GM23338 (cell line): ENCODE measurements around the gene MSH3.

ENCODE experiments used
- CREB1 ChIP-seq: fragments of 250-450 bp; sonication (Bioruptor Pico); IDR thresholded peaks from 2 replicates; pipeline ENCODE4 v1.5.0; 2020; ENCODE audit warnings: low read depth, mild to moderate bottlenecking, moderate library complexity
- CTCF ChIP-seq, 2 experiments: fragments of 200-600 bp in 1 of 2; sonication (generic) in 1 of 2; conservative IDR thresholded peaks; 2 replicates each; pipeline versions ENCODE4 v1.5.1 to v1.6.1; 2016 to 2017; ENCODE audit warnings: antibody characterized with exemption in 2 of 2, low read depth in 2 of 2, mild to moderate bottlenecking in 2 of 2, moderate library complexity in 1 of 2
- EZH2 ChIP-seq: fragments of 200-600 bp; sonication (generic); IDR thresholded peaks from one replicate; pipeline ENCODE4 v1.8.0; 2017; ENCODE audit warnings: antibody characterized with exemption, mild to moderate bottlenecking, low read depth; ENCODE audit not compliant: unreplicated experiment
- EZH2phosphoT487 ChIP-seq: fragments of 200-600 bp; sonication (generic); IDR thresholded peaks from one replicate; pipeline ENCODE4 v1.8.1; 2018; ENCODE audit warnings: antibody characterized with exemption; ENCODE audit not compliant: unreplicated experiment
- JUNB ChIP-seq: IDR thresholded peaks from one replicate; pipeline ENCODE4 v1.6.1; 2016; ENCODE audit warnings: antibody characterized with exemption; ENCODE audit not compliant: unreplicated experiment
- POLR2AphosphoS5 ChIP-seq: IDR thresholded peaks from 2 replicates; pipeline ENCODE4 v1.6.1; 2016; ENCODE audit warnings: antibody characterized with exemption, low read depth
- REST ChIP-seq: IDR thresholded peaks from one replicate; pipeline ENCODE4 v1.6.1; 2018; ENCODE audit warnings: antibody characterized with exemption; ENCODE audit not compliant: unreplicated experiment
- STAT1 ChIP-seq: IDR thresholded peaks from one replicate; pipeline ENCODE4 v1.6.1; 2016; ENCODE audit warnings: antibody characterized with exemption; ENCODE audit not compliant: unreplicated experiment
- ZNF331 ChIP-seq: fragments of 250-450 bp; sonication (Bioruptor Pico); IDR thresholded peaks from 2 replicates; pipeline ENCODE4 v1.5.0; 2020; ENCODE audit warnings: low read depth, mild to moderate bottlenecking, moderate library complexity

GRCh38 chr5:80763873-80764647 is 109.6 kb downstream of the MSH3 start:
- TF ChIP-seq ZNF331 (CRISPR knock-in tag) (no peak), JUNB (no peak), CTCF (conservative IDR thresholded peaks at IDR 0.05; ENCODE audit: low read depth in 2 of 2) (no peak), REST (no peak), CREB1 (CRISPR knock-in tag) (no peak), EZH2phosphoT487 (no peak), POLR2AphosphoS5 (no peak), EZH2 (no peak), STAT1 (no peak)
